Natural killer cell (primary cell): ENCODE results near the gene FEM1C. TPM values are rescaled to one million over a fixed set of nuclear protein-coding genes. Genes with fewer than 3 reads are reported as not detected.

ENCODE experiments used
- ATAC-seq, 3 donors: fragments of 150-1000 bp in 2 of 3; fragments of 200-7000 bp in 1 of 3; cut with Tn5 transposase; 1 replicate in 1 of 3; 2 replicates in 2 of 3; pipeline ENCODE4 v1.10.0; 2021; ENCODE audit warnings: mild to moderate bottlenecking in 2 of 3, moderate library complexity in 2 of 3
- DNase-seq, 2 donors: peaks; one replicate each; pipeline versions ENCODE4 v3.0.0 to v3.0.0-alpha.2; 2013 to 2021; ENCODE audit warnings: mixed read lengths in 1 of 2
- H3K27ac ChIP-seq: one replicate; pipeline ENCODE4 v1.5.1; 2013; ENCODE audit warnings: mild to moderate bottlenecking, low read length
- H3K27me3 ChIP-seq: one replicate; pipeline ENCODE4 v1.6.1; 2013; ENCODE audit warnings: low read length; ENCODE audit not compliant: control insufficient read depth, insufficient read depth
- H3K36me3 ChIP-seq: one replicate; pipeline ENCODE4 v1.6.1; 2013; ENCODE audit warnings: low read length; ENCODE audit not compliant: control insufficient read depth, insufficient read depth
- H3K4me1 ChIP-seq: one replicate; pipeline ENCODE4 v1.6.1; 2013; ENCODE audit warnings: low read length; ENCODE audit not compliant: control insufficient read depth, insufficient read depth
- H3K4me3 ChIP-seq: one replicate; pipeline ENCODE4 v1.5.1; 2013; ENCODE audit warnings: low read length
- H3K9me3 ChIP-seq: one replicate; pipeline ENCODE4 v1.6.1; 2013; ENCODE audit warnings: low read length; ENCODE audit not compliant: control insufficient read depth, insufficient read depth
- H3K27ac Mint-ChIP-seq, 2 donors: one replicate each; pipeline ENCODE4 v1.8.0; 2022; ENCODE audit warnings: mild to moderate bottlenecking in 2 of 2, mixed read lengths in 2 of 2, moderate library complexity in 1 of 2
- H3K27me3 Mint-ChIP-seq, 2 donors: one replicate each; pipeline ENCODE4 v1.8.0; 2022; ENCODE audit warnings: low read depth in 2 of 2, mixed read lengths in 2 of 2
- H3K36me3 Mint-ChIP-seq: one replicate; pipeline ENCODE4 v1.8.0; 2022; ENCODE audit warnings: mixed read lengths
- H3K4me1 Mint-ChIP-seq, 2 donors: one replicate each; pipeline ENCODE4 v1.8.0; 2022; ENCODE audit warnings: mixed read lengths in 2 of 2
- H3K4me3 Mint-ChIP-seq: one replicate; pipeline ENCODE4 v1.8.0; 2022; ENCODE audit warnings: mild to moderate bottlenecking, moderate library complexity, mixed read lengths
- H3K9me3 Mint-ChIP-seq, 2 donors: one replicate each; pipeline ENCODE4 v1.8.0; 2022; ENCODE audit warnings: mixed read lengths in 2 of 2
- CTCF ChIP-seq: fragments of 200-600 bp; IDR thresholded peaks from one replicate; pipeline ENCODE4 v1.8.0; 2022; ENCODE audit warnings: antibody characterized with exemption
- WGBS: methylation state at CpG from one replicate; pipeline ENCODE4 v1.1.7; 2013; ENCODE audit warnings: missing lambda C conversion rate; ENCODE audit not compliant: insufficient coverage; 5-methylcytosine and 5-hydroxymethylcytosine counted together
- intact Hi-C: fragments of 100-400 bp; cut with micrococcal nuclease; formaldehyde crosslinking; loops from one replicate; pipeline ENCODE4 v1.14.2; 2022
- total RNA-seq, 4 donors: library from RNA; stranded (reverse); fragments of 120-200 nt in 1 of 4; gene quantifications; one replicate each; pipeline versions ENCODE4 v1.2.3 to v1.2.4, GENCODE V29; 2013 to 2022

FEM1C gene
- total RNA-seq, 3 donors from 2014 or later (not counting 1 experiment from before 2014, with no cell fraction given): 33.8 to 48.6 (median 36.2) TPM

GRCh38 chr5:115580941-115581340 is 36.4 kb upstream of the FEM1C start:
- Mint-ChIP-seq H3K4me1 (no peaks in the 10 kb centered on the region), H3K36me3 (no peaks in the 10 kb centered on the region), H3K4me3 (no peak overlapping the region), H3K27me3 (no peaks in the 10 kb centered on the region), H3K9me3 (no peaks in the 10 kb centered on the region), H3K27ac (no peak overlapping the region)
- 92% methylated on average over 1 of the region's 2 CpGs for WGBS
- no peak overlapping the region for H3K27ac ChIP-seq
- no peak for TF ChIP-seq CTCF
- ATAC-seq (no peak), DNase-seq (no peak)
- H3K27me3 ChIP-seq: no peaks in the 10 kb centered on the region
- no peaks in the 10 kb centered on the region for H3K9me3 ChIP-seq
- no peaks in the 10 kb centered on the region for H3K4me1 ChIP-seq
- intact Hi-C loops: no loop called here
- H3K4me3 ChIP-seq: no peak overlapping the region
- no peaks in the 10 kb centered on the region for H3K36me3 ChIP-seq

- Histone ChIP-seq H3K27ac (no peak overlapping the region), H3K27me3 (no peaks in the 10 kb centered on the region), H3K4me3 (no peak overlapping the region), H3K4me1 (no peaks in the 10 kb centered on the region), H3K36me3 (no peaks in the 10 kb centered on the region), H3K9me3 (no peaks in the 10 kb centered on the region)
- no peak for TF ChIP-seq CTCF
- H3K9me3 Mint-ChIP-seq: no peaks in the 10 kb centered on the region
- no peak overlapping the region for H3K4me3 Mint-ChIP-seq
- no peaks in the 10 kb centered on the region for H3K27me3 Mint-ChIP-seq
- H3K36me3 Mint-ChIP-seq: no peaks in the 10 kb centered on the region
- WGBS: 63% methylated on average over 6 of the region's 6 CpGs
- H3K27ac Mint-ChIP-seq: no peak overlapping the region
- DNase-seq: no peak
- intact Hi-C loops: no loop called here
- no peak for ATAC-seq
- no peaks in the 10 kb centered on the region for H3K4me1 Mint-ChIP-seq
These were observed 35.2 kb upstream of the FEM1C start for GRCh38 chr5:115579747-115580173.

- Histone ChIP-seq H3K4me3 (no peak overlapping the region), H3K27me3 (no peaks in the 10 kb centered on the region), H3K36me3 (no peaks in the 10 kb centered on the region), H3K27ac (no peak overlapping the region), H3K9me3 (no peaks in the 10 kb centered on the region), H3K4me1 (no peaks in the 10 kb centered on the region)
- Mint-ChIP-seq H3K27me3 (peaks cover 0 to 3% of the 10 kb centered on the region in 2 donors), H3K36me3 (no peaks in the 10 kb centered on the region), H3K9me3 (no peaks in the 10 kb centered on the region), H3K4me3 (no peak overlapping the region), H3K4me1 (peaks cover 0 to 2% of the 10 kb centered on the region in 2 donors), H3K27ac (no peak overlapping the region)
- intact Hi-C loops: no loop called here
- ATAC-seq (no peak), DNase-seq (no peak)
- WGBS: no CpG with 5 or more reads among the region's 3 CpGs
- no peak for TF ChIP-seq CTCF
These were observed 34.6 kb upstream of the FEM1C start for GRCh38 chr5:115579216-115579615.

- H3K9me3 Mint-ChIP-seq: no peaks in the 10 kb centered on the region
- no peak overlapping the region for H3K4me3 ChIP-seq
- H3K9me3 ChIP-seq: no peaks in the 10 kb centered on the region
- H3K27ac Mint-ChIP-seq: no peak overlapping the region
- H3K36me3 ChIP-seq: no peaks in the 10 kb centered on the region
- no peaks in the 10 kb centered on the region for H3K27me3 ChIP-seq
- ATAC-seq (no peak), DNase-seq (no peak)
- no peak for TF ChIP-seq CTCF
- H3K36me3 Mint-ChIP-seq: no peaks in the 10 kb centered on the region
- H3K27me3 Mint-ChIP-seq: peaks cover 0 to 4% of the 10 kb centered on the region in 2 donors
- H3K27ac ChIP-seq: no peak overlapping the region
- intact Hi-C loops: no loop called here
- no CpG with 5 or more reads among the region's 3 CpGs for whole genome bisulfite sequencing
- H3K4me3 Mint-ChIP-seq: no peak overlapping the region
- peaks cover 0 to 4% of the 10 kb centered on the region in 2 donors for H3K4me1 Mint-ChIP-seq
- H3K4me1 ChIP-seq: no peaks in the 10 kb centered on the region
These were observed 34.1 kb upstream of the FEM1C start for GRCh38 chr5:115578657-115579056.
